AML-193 (cell line): ENCODE data around the gene CCRL2.
"Not testable (repeated sequence)": the region's sequence is repeated elsewhere in the genome, so short reads cannot be mapped to it uniquely, and the experiment has no call there.

Source experiments
- DNase-seq, 2 experiments: peaks; one replicate each; lab custom pipeline; 2025; lab: John Stamatoyannopoulos, UW

Gene CCRL2

GRCh38 chr3:46405301-46406019 is 1.6 kb upstream of the CCRL2 start:
- no peak for DNase-seq

DNA sequence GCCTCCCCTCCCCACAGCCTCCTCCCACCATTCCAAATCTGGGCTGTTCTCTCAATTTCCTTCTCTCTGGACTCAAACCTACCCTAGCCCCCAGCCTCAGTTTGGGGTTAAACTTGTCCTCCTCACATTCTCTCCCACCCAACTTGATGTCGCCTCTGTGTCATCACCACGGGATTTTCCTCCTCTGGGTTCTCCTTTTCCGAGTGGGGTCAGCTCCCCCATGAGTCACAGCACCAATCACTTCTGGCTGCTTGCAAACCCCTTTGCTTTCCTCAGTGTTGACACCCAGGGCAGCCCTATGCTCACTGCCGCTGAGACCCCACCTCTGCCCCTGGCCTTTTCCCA is 644 bp upstream of the CCRL2 start:
- DNase-seq = peak in 1 of 2 experiments; percentile 22

GRCh38 chr3:46407970-46408369 is 911 bp downstream of the CCRL2 start:
- no peak for DNase-seq

GRCh38 chr3:46408853-46409252 is 1.8 kb downstream of the CCRL2 start:
- DNase-seq = no peak

DNA sequence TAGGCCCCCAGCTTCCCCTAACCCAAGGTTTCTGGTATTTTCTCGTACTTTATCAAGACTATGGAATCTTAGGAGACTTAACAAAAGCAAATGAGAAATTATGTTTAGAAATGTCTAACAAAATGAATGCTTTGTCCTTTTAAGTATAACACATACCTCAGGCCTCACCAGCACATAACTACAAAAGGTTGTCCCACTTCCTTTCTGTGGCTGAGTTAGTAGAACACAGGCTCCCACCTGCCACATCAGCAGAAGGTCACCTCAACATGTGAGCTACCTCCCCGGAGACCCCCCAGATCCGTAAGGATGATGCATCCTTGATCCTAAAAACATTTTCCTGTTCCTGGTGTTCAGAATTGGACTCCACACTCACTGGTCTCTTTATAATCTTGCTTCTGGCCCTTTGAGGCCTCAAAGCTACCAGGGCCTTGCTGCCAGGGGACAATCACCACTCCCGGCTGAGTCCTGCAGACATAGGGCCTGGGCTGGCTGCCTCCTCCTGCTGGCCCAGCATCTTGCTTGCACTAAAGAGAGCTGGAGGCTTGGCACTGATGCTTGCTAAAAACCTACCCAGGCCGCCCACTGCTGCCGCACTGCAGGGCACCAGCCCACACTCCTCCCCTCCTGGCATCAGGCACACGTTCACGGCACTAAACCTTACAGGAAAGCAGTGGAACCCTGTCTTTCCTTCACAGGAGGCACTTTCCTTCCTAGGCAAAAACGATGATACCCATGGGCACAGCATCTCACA is 2.9 kb downstream of the CCRL2 start:
- no peak for DNase-seq

DNA sequence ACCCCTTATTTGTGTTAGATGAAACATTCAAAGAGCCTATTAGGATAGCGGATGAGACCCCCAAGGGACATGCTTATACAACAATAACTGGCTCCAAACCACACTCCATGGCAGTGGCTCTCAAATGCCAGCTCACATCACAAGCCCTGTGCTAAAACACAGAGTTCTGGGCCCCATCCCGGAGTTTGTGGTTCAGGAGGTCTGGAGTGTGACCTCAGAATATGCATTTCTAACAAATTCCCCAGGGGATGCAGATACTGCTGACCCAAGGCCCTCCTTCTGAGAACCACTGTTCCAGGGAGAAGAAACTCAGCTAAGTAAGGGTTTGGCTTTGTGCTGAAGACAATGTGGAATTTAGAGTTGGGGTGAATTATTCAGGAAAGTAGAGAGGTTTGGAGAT is 3.6 kb downstream of the CCRL2 start:
- no peak for DNase-seq

DNA sequence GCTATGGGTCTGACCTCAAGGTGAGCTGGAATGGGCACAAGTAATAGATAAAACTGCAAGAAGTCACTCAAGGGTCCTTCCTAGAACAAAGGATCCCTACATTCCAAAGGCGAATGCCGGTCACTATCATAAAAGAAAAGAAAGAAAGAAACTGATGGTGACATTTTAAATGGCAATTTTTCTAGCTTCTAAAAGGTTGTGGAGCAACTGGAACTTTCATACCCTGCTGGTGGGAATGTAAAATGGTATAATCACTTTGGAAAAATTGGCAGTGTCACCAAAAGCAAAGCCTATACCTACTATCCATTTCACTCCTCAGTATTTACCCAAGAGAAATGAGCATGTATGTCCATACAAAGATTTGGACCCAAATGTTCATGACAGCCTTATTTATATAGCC is 4.2 kb downstream of the CCRL2 start:
- no peak for DNase-seq

- no peak for DNase-seq
Measured at GRCh38 chr3:46412786-46413298, 5.8 kb downstream of the CCRL2 start.

GRCh38 chr3:46413951-46414350 is 6.9 kb downstream of the CCRL2 start:
- DNase-seq = no peak

DNA sequence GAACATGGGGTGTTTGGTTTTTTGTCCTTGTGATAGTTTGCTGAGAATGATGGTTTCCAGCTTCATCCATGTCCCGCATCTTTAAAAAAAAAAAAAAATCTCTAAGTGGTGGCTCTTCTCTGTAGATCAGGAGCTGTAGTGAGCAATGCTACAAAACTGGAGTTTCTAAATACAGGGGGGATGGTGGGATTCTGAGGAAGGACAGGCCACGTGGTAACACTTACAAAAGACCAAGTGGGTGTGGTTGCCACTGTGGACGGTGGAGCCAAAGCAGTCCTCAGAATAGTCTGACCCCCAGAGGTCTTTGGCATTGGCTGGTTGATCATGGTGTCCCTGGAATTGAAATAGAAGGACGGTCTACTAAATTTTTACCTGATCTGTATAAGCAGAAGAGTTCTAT is 7.7 kb downstream of the CCRL2 start:
- DNase-seq = no peak

DNA sequence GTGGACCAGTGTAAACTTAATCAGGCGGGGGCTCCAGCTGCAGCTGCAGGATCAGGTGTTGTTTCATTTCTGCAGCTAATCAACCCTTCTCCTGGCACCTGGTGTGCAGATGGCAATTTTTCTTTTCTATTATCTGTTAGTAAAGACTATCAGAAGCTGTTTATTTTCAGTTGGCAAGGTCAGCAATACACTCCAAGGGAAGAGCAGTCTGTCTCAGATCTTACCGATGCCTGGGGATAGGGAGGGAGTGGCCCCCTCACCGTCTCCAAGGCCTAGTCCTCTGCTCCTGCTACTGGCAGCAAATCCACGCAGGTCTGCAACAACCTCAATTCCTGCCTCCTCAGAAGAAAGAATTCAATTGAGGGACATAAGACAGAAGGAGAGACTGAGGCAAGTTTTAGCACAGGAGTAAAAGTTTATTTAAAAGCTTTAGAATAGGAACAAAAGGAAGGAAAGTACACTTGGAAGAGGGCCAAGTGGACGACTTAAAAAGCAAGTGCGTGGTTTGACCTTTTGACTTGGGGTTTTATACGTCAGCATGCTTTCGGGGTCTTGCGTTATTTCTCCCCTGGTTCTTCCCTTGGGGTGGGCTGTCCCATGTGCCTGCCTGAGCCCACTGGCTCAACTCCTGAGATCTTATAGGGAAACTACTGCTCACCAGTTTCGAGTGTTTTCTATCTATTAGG is 9.2 kb downstream of the CCRL2 start:
- no peak for DNase-seq

DNA sequence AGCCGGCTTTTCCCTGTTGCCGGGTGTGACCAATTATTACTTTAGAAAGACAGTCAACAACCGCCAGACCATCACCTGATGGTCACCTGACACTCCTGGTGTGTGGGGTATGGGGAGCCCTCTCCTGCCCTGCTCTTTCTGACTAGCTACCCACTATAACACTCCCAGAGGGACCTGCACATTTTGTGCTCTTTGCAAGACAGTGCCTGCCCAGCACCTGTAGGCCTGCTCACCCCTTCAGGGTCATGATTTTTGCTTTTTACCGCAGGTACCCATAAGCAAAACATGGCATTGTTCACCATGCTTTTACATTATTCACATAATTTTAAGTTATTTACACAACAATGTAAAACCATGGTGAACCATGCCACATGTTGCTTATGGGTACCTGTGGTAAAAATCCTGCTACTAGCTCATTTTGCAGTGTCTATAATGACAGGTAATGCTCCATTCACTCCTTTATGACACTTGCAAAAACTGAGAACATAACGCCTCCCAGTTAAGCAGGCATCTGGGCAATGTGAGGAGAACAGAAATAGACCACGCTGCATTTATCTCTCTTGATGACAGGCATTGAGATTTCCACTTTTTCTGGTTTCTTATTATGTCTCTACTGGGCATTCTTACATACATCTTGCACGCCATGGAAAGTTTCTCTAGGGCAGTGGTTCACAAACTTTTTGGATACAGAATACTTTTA is 9.9 kb downstream of the CCRL2 start:
- no peak for DNase-seq

DNA sequence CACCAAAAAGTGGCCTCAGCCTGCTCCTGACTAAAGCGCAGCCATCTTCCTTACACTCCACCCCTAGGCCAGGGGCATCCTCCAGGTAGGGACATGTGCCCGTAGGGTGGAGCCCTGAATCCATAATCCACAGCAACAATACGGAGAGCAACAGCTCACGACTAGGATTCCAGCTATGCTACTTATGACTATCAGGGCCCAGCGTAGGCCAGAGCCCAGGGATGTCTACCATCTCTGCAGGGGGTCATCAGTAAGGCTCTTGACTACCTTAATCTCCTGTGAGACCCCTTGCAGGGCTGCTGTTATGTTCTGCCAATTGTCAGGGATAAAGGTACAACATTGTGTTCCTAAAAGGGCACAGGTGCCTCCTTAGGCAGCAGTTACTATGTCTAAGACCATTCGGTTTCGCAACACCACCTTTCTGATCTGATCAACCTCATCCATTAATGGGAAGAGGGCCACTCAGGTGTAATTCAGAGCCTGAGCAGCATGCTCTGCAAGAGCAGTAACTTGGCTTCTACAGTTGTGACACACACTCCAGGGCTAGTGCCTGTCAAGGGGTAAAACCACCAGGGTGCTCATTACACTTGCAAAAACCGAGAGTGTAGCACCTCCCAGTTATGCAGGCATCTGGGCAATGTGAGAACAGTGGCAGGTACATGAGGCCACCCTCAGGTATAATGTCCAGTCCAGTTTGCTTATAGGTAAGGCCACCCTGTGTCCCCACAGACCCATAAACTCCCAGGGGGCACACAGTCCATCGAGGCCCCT is 11.0 kb downstream of the CCRL2 start:
- DNase-seq = no peak

DNA sequence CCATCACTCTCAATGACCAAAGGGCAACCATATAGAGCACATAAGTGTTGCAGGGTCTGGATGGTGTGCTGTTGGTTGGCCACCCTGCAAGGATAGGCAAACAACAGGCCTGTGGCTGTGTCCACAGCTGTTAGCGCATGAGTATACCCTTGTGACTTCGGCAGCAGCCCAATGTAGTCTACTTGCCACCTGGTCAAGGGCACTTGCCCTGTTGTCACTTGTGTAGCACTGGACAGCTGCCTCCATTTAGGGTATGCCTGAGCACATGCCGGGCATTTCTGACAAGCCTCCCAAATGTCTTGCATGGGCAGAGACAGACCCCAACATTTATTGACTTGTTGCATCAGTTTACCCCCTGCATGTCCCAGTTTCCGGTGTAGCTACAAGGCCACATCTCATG is 12.8 kb downstream of the CCRL2 start:
- no peak for DNase-seq

DNA sequence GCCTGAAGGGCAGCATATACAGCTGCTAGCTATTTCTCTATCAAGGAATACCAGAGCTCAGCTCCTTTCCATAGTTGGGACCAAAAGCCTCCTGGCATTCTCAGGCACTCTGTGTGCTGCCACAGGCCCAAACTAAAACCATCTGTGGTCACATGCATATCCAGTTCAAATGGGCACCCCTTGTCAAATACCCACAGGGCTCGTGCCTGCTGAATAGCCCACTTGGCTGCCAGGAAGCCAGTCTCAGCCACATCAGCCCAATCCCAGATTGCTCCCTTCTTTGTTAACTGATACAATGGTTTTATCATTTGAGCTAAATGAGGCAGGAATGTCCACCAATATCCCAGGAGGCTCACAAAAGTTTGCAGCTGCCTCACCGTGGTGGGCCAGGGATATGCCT is 13.9 kb downstream of the CCRL2 start:
- DNase-seq = no peak

DNA sequence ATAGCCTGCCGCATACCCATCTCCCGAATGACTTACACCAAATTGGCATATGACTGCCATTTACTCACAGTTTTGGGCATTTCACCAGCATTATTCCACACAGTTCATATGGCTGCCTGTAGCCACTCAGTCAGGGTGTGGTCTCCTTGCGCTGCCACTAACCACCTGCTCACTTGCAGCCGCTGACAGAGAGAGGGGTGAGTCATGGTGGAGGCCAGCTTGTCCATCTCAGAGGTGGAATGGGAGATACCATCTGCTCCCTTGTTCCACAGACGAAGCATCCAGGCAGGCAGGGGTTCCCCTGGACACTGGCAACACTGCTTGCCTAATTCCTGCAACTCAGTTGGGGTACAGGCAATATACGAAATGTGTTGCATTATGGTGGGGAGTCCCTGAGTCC is 15.6 kb downstream of the CCRL2 start:
- DNase-seq = no peak

GRCh38 chr3:46423588-46423987 is 16.5 kb downstream of the CCRL2 start:
- DNase-seq = no peak

- DNase-seq = not testable (repeated sequence)
Measured at GRCh38 chr3:46426476-46426875, 19.4 kb downstream of the CCRL2 start.

GRCh38 chr3:46427404-46427803 is 20.3 kb downstream of the CCRL2 start:
- DNase-seq = not testable (repeated sequence)

DNA sequence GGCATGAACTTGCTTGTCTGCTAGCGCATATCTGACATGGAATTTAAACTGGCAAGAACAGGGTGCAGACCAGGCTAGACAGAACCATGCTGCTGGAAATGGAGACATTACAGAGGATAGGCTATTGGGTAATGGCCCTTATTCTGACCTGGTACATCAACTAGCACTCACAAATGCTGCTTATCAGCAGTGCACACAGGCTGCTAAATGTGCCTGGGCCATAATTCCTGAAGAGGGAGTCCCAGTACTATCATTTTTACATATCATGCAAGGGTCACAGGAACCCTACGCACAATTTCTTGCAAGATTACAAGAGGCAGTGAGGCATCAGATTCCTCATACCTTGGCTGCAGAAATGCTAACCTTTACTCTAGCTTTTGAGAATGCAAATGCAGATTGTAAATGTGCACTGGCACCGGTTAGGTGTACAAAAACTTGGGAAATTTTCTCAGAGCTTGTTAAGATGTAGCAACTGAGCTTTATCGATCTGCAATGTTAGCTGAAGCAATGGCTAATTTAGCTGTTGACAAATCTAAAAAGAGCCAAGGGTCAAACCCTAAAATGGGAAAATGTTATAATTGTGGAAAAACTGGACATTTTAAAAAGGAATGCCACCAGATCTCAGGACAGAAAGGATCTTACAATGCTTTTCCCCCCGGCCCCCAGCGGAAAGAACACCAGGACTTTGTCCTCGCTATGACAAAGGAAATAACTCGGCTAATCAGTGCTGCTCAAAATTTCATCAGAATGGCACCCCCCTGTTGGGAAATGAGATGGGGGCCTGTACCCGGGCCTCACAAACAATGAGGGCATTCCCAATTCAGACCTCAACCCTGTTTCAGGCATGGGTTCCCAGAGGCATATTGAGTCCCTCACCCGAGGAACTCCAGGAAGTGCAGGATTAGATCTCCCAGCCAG is 21.1 kb downstream of the CCRL2 start:
- DNase-seq = peak in 1 of 2 experiments; percentile 8
